Mucosa of rectum (tissue), 2 donors: ENCODE measurements around the gene ARHGAP6.
"Not testable (repeated sequence)": the region's sequence is repeated elsewhere in the genome, so short reads cannot be mapped to it uniquely, and the experiment has no call there.

Source experiments
- H3K27ac ChIP-seq, 2 donors: one replicate each; pipeline ENCODE4 v1.7.0; 2013; ENCODE audit warnings: inconsistent platforms in 2 of 2, low read depth in 2 of 2, low read length in 2 of 2
- H3K27me3 ChIP-seq, 2 donors: one replicate each; pipeline ENCODE4 v1.7.0; 2013; ENCODE audit warnings: low read length in 2 of 2; ENCODE audit not compliant: control insufficient read depth in 2 of 2, insufficient read depth in 2 of 2
- H3K36me3 ChIP-seq, 2 donors: one replicate each; pipeline ENCODE4 v1.7.0; 2013; ENCODE audit warnings: low read length in 2 of 2; ENCODE audit not compliant: control insufficient read depth in 2 of 2, insufficient read depth in 2 of 2
- H3K4me1 ChIP-seq, 2 donors: one replicate each; pipeline ENCODE4 v1.7.0; 2013; ENCODE audit warnings: low read length in 2 of 2, mild to moderate bottlenecking in 1 of 2; ENCODE audit not compliant: control insufficient read depth in 2 of 2, insufficient read depth in 2 of 2
- H3K4me3 ChIP-seq, 2 donors: one replicate each; pipeline ENCODE4 v1.7.0; 2013; ENCODE audit warnings: low read length in 2 of 2
- H3K9ac ChIP-seq, 2 donors: one replicate each; pipeline ENCODE4 v1.7.0; 2013; ENCODE audit warnings: low read length in 2 of 2, low read depth in 1 of 2, mild to moderate bottlenecking in 1 of 2
- H3K9me3 ChIP-seq, 2 donors: one replicate each; pipeline ENCODE4 v1.7.0; 2013; ENCODE audit warnings: low read length in 2 of 2; ENCODE audit not compliant: control insufficient read depth in 2 of 2
- donor health status: healthy.
- donor health status: Normal muscosa, but diverticular disease.

The ARHGAP6 gene

GRCh38 chrX:11533199-11533651 lies 132.5 kb downstream of the ARHGAP6 start:
- Histone ChIP-seq H3K4me1 (no peaks in the 10 kb centered on the region), H3K27ac (no peak overlapping the region), H3K36me3 (no peaks in the 10 kb centered on the region), H3K9ac (no peak overlapping the region), H3K4me3 (no peak overlapping the region), H3K9me3 (no peaks in the 10 kb centered on the region), H3K27me3 (no peaks in the 10 kb centered on the region)

- Histone ChIP-seq H3K9ac (no peak overlapping the region), H3K36me3 (no peaks in the 10 kb centered on the region), H3K27ac (no peak overlapping the region), H3K9me3 (no peaks in the 10 kb centered on the region), H3K4me3 (no peak overlapping the region), H3K4me1 (no peaks in the 10 kb centered on the region), H3K27me3 (no peaks in the 10 kb centered on the region)
These were observed 133.2 kb downstream of the ARHGAP6 start for GRCh38 chrX:11532291-11533078.

- no peaks in the 10 kb centered on the region for H3K4me1 ChIP-seq
- no peaks in the 10 kb centered on the region for H3K27me3 ChIP-seq
- H3K36me3 ChIP-seq, result no peaks in the 10 kb centered on the region
- H3K4me3 ChIP-seq, result no peak overlapping the region
- no peaks in the 10 kb centered on the region for H3K9me3 ChIP-seq
- no peak overlapping the region for H3K9ac ChIP-seq
- H3K27ac ChIP-seq, result no peak overlapping the region
These were observed 134.5 kb downstream of the ARHGAP6 start for GRCh38 chrX:11531226-11531625.

- H3K4me3 ChIP-seq, result no peak overlapping the region
- H3K27ac ChIP-seq, result no peak overlapping the region
- H3K9ac ChIP-seq, result no peak overlapping the region
- no peaks in the 10 kb centered on the region for H3K9me3 ChIP-seq
- no peaks in the 10 kb centered on the region for H3K36me3 ChIP-seq
- no peaks in the 10 kb centered on the region for H3K27me3 ChIP-seq
- H3K4me1 ChIP-seq, result no peaks in the 10 kb centered on the region
These were observed 135.1 kb downstream of the ARHGAP6 start for GRCh38 chrX:11530621-11531020.

GRCh38 chrX:11528623-11529022 lies 137.1 kb downstream of the ARHGAP6 start:
- no peak overlapping the region for H3K27ac ChIP-seq
- H3K27me3 ChIP-seq, result no peaks in the 10 kb centered on the region
- no peaks in the 10 kb centered on the region for H3K4me1 ChIP-seq
- no peak overlapping the region for H3K4me3 ChIP-seq
- no peaks in the 10 kb centered on the region for H3K36me3 ChIP-seq
- no peaks in the 10 kb centered on the region for H3K9me3 ChIP-seq
- no peak overlapping the region for H3K9ac ChIP-seq

GRCh38 chrX:11525685-11526084 lies 140.0 kb downstream of the ARHGAP6 start:
- H3K4me3 ChIP-seq, result no peak overlapping the region
- H3K4me1 ChIP-seq, result no peaks in the 10 kb centered on the region
- H3K9ac ChIP-seq, result no peak overlapping the region
- no peaks in the 10 kb centered on the region for H3K9me3 ChIP-seq
- no peaks in the 10 kb centered on the region for H3K27me3 ChIP-seq
- no peaks in the 10 kb centered on the region for H3K36me3 ChIP-seq
- H3K27ac ChIP-seq, result no peak overlapping the region

GRCh38 chrX:11519234-11519633 lies 146.5 kb downstream of the ARHGAP6 start:
- H3K9ac ChIP-seq, H3K36me3 ChIP-seq, H3K9me3 ChIP-seq, H3K27me3 ChIP-seq, H3K27ac ChIP-seq, H3K4me3 ChIP-seq, H3K4me1 ChIP-seq: not testable (repeated sequence)

- no peaks in the 10 kb centered on the region for H3K4me1 ChIP-seq
- no peaks in the 10 kb centered on the region for H3K27me3 ChIP-seq
- no peaks in the 10 kb centered on the region for H3K9me3 ChIP-seq
- no peaks in the 10 kb centered on the region for H3K36me3 ChIP-seq
- no peak overlapping the region for H3K4me3 ChIP-seq
- no peak overlapping the region for H3K9ac ChIP-seq
- H3K27ac ChIP-seq, result no peak overlapping the region
These were observed 155.9 kb downstream of the ARHGAP6 start for GRCh38 chrX:11509786-11510185.

GRCh38 chrX:11504234-11504633 lies 161.5 kb downstream of the ARHGAP6 start:
- Histone ChIP-seq H3K9ac (no peak overlapping the region), H3K27me3 (no peaks in the 10 kb centered on the region), H3K4me1 (no peaks in the 10 kb centered on the region), H3K27ac (no peak overlapping the region), H3K36me3 (no peaks in the 10 kb centered on the region), H3K9me3 (no peaks in the 10 kb centered on the region), H3K4me3 (no peak overlapping the region)

GRCh38 chrX:11499076-11500044 lies 166.4 kb downstream of the ARHGAP6 start:
- H3K9me3 ChIP-seq, result no peaks in the 10 kb centered on the region
- no peak overlapping the region for H3K9ac ChIP-seq
- H3K27me3 ChIP-seq, result no peaks in the 10 kb centered on the region
- no peak overlapping the region for H3K27ac ChIP-seq
- no peak overlapping the region for H3K4me3 ChIP-seq
- no peaks in the 10 kb centered on the region for H3K36me3 ChIP-seq
- H3K4me1 ChIP-seq, result no peaks in the 10 kb centered on the region
